Smooth muscle cell (in vitro differentiated cells): Measurements from ENCODE around the gene COP1. TPM values are rescaled to one million over a fixed set of nuclear protein-coding genes. Genes with fewer than 3 reads are reported as not detected.

ENCODE experiments used
- DNase-seq: peaks from one replicate; lab custom pipeline; 2025; ENCODE audit not compliant: unreplicated experiment; lab: John Stamatoyannopoulos, UW
- H2AFZ ChIP-seq: fragments of 200-600 bp; sonication (generic); 2 replicates; pipeline ENCODE4 v1.6.0; 2016; ENCODE audit warnings: antibody characterized with exemption, low read depth, mild to moderate bottlenecking
- H3F3A ChIP-seq: fragments of 200-600 bp; sonication (generic); 2 replicates; pipeline ENCODE4 v1.6.0; 2017; ENCODE audit warnings: antibody characterized with exemption, low read depth
- H3K27ac ChIP-seq: fragments of 200-600 bp; sonication (generic); 2 replicates; pipeline ENCODE4 v1.5.1; 2016; ENCODE audit warnings: low read depth, mild to moderate bottlenecking
- H3K27me3 ChIP-seq: fragments of 200-600 bp; sonication (generic); 2 replicates; pipeline ENCODE4 v1.6.1; 2016; ENCODE audit warnings: low read depth, mild to moderate bottlenecking
- H3K36me3 ChIP-seq: fragments of 200-600 bp; sonication (generic); 2 replicates; pipeline ENCODE4 v1.5.1; 2016; ENCODE audit warnings: low read depth
- H3K4me1 ChIP-seq: fragments of 200-600 bp; sonication (generic); 2 replicates; pipeline ENCODE4 v1.5.1; 2016; ENCODE audit warnings: low read depth
- H3K4me2 ChIP-seq: fragments of 200-600 bp; sonication (generic); 2 replicates; pipeline ENCODE4 v1.6.0; 2016; ENCODE audit warnings: mild to moderate bottlenecking
- H3K4me3 ChIP-seq: fragments of 200-600 bp; sonication (generic); 2 replicates; pipeline ENCODE4 v1.5.1; 2016; ENCODE audit warnings: mild to moderate bottlenecking
- H3K79me2 ChIP-seq: fragments of 200-600 bp; sonication (generic); 2 replicates; pipeline ENCODE4 v1.6.0; 2016; ENCODE audit warnings: low read depth, mild to moderate bottlenecking
- H3K9ac ChIP-seq: fragments of 200-600 bp; sonication (generic); 2 replicates; pipeline ENCODE4 v1.6.0; 2016; ENCODE audit warnings: low read depth
- H3K9me3 ChIP-seq: fragments of 200-600 bp; sonication (generic); replicated peaks from 2 replicates; pipeline ENCODE4 v1.5.1; 2016; ENCODE audit warnings: low read depth
- H4K20me1 ChIP-seq: fragments of 200-600 bp; sonication (generic); 2 replicates; pipeline ENCODE4 v1.6.0; 2016; ENCODE audit warnings: low read depth
- CTCF ChIP-seq: fragments of 200-600 bp; sonication (generic); IDR thresholded peaks from 2 replicates; pipeline ENCODE4 v1.5.1; 2017; ENCODE audit warnings: borderline replicate concordance, mild to moderate bottlenecking, antibody characterized with exemption; ENCODE audit not compliant: insufficient read depth, poor library complexity, severe bottlenecking
- WGBS: methylation state at CpG from one replicate; pipeline ENCODE4 v1.1.7; 2016; ENCODE audit warnings: low lambda C conversion rate; 5-methylcytosine and 5-hydroxymethylcytosine counted together
- polyA plus RNA-seq: library from polyadenylated mRNA; unstranded; fragments of >200 nt; fragmentation: Nextera tagmentation; extraction: Ambion mirVana; gene quantifications from 2 replicates; pipeline ENCODE4 v1.2.1, GENCODE V29; 2016
- total RNA-seq: library from RNA; depleted of rRNA; stranded (reverse); fragments of >200 nt; gene quantifications from 2 replicates; pipeline ENCODE4 v1.2.3, GENCODE V29; 2014

Gene COP1
- total and polyA plus RNA-seq, 2 experiments from 2014 or later, result 44.8 to 68.2 TPM

DNA sequence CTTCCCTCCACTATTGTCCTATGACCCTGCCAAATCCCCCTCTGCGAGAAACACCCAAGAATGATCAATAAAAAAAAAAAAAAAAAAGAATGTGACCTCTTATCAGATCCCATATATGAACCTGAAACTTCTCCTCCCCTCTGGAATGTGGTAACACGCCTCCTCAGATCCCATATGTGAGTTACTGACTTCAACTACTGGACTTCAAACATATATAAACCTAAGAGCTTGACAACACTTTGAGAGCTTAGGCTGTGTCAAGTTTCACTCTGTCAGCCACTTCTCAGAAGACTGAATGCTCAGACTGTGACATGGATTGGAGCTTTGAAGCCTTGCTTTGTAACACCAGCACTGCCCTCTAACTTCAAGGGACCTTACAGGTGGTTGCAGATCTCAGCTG lies 148.4 kb downstream of the COP1 start:
- 100% methylated on average over 1 of the region's 2 CpGs for whole genome bisulfite sequencing
- no peak for TF ChIP-seq CTCF
- no peak for DNase-seq

DNA sequence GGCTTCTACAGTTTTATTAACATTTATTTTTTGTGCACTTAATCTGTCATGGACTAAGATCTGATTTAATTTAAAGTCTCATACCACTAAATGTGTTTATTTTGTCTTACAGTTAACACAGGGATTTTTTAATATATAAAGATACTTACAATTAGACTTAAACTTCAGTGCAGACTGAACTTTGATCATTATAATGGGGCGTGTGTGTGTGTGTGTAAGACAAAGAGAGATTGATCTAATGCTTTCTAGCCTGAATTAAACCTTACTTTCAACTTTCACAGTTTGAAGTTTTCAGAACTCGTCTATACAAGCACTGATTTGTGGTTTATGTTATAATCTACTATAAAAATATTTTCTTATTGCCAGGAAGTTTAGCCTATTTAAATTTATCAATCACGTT lies 150.8 kb downstream of the COP1 start:
- H3K9me3 ChIP-seq, result no peaks in the 10 kb centered on the region
- no peaks in the 10 kb centered on the region for H3K27me3 ChIP-seq
- no peak overlapping the region for H3K9ac ChIP-seq
- H4K20me1 ChIP-seq, result peaks cover 6% of the 10 kb centered on the region
- no peak for DNase-seq
- peaks cover 6% of the 10 kb centered on the region for H3K4me1 ChIP-seq
- H3K4me3 ChIP-seq, result no peak overlapping the region
- no peaks in the 10 kb centered on the region for H3F3A ChIP-seq
- peaks cover 4% of the 10 kb centered on the region for H3K79me2 ChIP-seq
- WGBS, result 93% methylated on average over 3 of the region's 3 CpGs
- H3K27ac ChIP-seq, result no peak overlapping the region
- no peak for TF ChIP-seq CTCF
- no peak overlapping the region for H2AFZ ChIP-seq
- H3K36me3 ChIP-seq, result no peaks in the 10 kb centered on the region
- H3K4me2 ChIP-seq, result no peak overlapping the region

More for the DNA sequence above, 148.4 kb downstream of the COP1 start:
- Histone ChIP-seq H2AFZ (no peak overlapping the region), H3K27me3 (no peaks in the 10 kb centered on the region), H3K9me3 (no peaks in the 10 kb centered on the region), H3K79me2 (peaks cover 4% of the 10 kb centered on the region), H3K4me1 (peaks cover 6% of the 10 kb centered on the region), H3K27ac (no peak overlapping the region), H4K20me1 (peaks cover 6% of the 10 kb centered on the region), H3K4me2 (no peak overlapping the region), H3F3A (no peaks in the 10 kb centered on the region), H3K9ac (no peak overlapping the region), H3K4me3 (no peak overlapping the region), H3K36me3 (no peaks in the 10 kb centered on the region)

DNA sequence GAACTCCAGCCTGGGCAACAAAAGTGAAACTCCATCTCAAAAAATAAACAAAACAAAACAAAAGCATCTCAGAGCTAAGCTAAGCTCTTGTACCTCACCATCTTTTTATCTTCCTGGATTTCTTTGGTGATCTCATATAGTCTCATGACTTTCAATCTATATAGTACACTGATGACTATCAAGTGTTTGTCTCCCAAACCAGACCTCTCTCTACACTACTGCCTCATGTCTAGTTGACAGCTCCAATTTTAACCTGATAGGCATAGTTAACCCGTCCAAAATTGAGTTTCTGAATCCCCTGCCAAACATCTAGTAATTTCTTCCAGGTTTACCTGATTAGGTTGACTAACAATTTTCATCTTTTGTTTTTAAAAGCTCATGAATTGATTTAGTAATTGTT lies 151.7 kb downstream of the COP1 start:
- no peak overlapping the region for H2AFZ ChIP-seq
- H4K20me1 ChIP-seq, result peaks cover 7% of the 10 kb centered on the region
- H3K4me1 ChIP-seq, result peaks cover 6% of the 10 kb centered on the region
- H3K9ac ChIP-seq, result no peak overlapping the region
- H3K79me2 ChIP-seq, result no peaks in the 10 kb centered on the region
- H3K9me3 ChIP-seq, result no peaks in the 10 kb centered on the region
- WGBS, result 83% methylated on average over 1 of the region's 1 CpG
- no peak overlapping the region for H3K4me3 ChIP-seq
- no peak overlapping the region for H3K27ac ChIP-seq
- no peak for TF ChIP-seq CTCF
- DNase-seq, result no peak
- no peaks in the 10 kb centered on the region for H3F3A ChIP-seq
- H3K4me2 ChIP-seq, result no peak overlapping the region
- no peaks in the 10 kb centered on the region for H3K36me3 ChIP-seq
- H3K27me3 ChIP-seq, result no peaks in the 10 kb centered on the region

GRCh38 chr1:176051902-176052518 lies 155.1 kb downstream of the COP1 start:
- H3K4me3 ChIP-seq, result no peak overlapping the region
- no peak overlapping the region for H3K27ac ChIP-seq
- H4K20me1 ChIP-seq, result peaks cover 22% of the 10 kb centered on the region
- H3K27me3 ChIP-seq, result no peaks in the 10 kb centered on the region
- H3K9me3 ChIP-seq, result no peaks in the 10 kb centered on the region
- DNase-seq, result no peak
- no peaks in the 10 kb centered on the region for H3F3A ChIP-seq
- no peak overlapping the region for H2AFZ ChIP-seq
- no peaks in the 10 kb centered on the region for H3K36me3 ChIP-seq
- no peak for TF ChIP-seq CTCF
- H3K9ac ChIP-seq, result no peak overlapping the region
- H3K4me2 ChIP-seq, result no peak overlapping the region
- H3K4me1 ChIP-seq, result no peaks in the 10 kb centered on the region
- WGBS, result 94% methylated on average over 4 of the region's 4 CpGs
- no peaks in the 10 kb centered on the region for H3K79me2 ChIP-seq
